ENCODE measurements around the gene HS1BP3.

HS1BP3 gene

GRCh38 chr2:20593072-20594034 is 57.5 kb downstream of the HS1BP3 start:
- Histone ChIP-seq H3K27me3 (ENCODE audit: insufficient read depth, low read depth) (no peaks in the 10 kb centered on the region), H3K36me3 (ENCODE audit: insufficient read depth) (no peaks in the 10 kb centered on the region), H3K79me2 (ENCODE audit: insufficient read depth, low read depth) (no peaks in the 10 kb centered on the region), H2AFZ (ENCODE audit: low read depth) (no peak overlapping the region), H3K4me2 (no peak overlapping the region), H3K4me3 (IDR thresholded peaks at IDR 0.05; ENCODE audit: insufficient read depth, low read depth, low read length) (no peak overlapping the region), H3K4me1 (ENCODE audit: low read depth, poor library complexity, severe bottlenecking) (peaks cover 17% of the 10 kb centered on the region), H3K9ac (no peak overlapping the region), H3K27ac (no peak overlapping the region), H4K20me1 (ENCODE audit: insufficient read depth) (no peaks in the 10 kb centered on the region)
- TF ChIP-seq CTCF (conservative IDR thresholded peaks at IDR 0.05; ENCODE audit: low read depth, low read length) = no peak

GRCh38 chr2:20592106-20593071 is 58.5 kb downstream of the HS1BP3 start:
- no peak overlapping the region for H3K4me2 ChIP-seq
- no peak overlapping the region for H3K9ac ChIP-seq
- TF ChIP-seq CTCF (conservative IDR thresholded peaks at IDR 0.05; ENCODE audit: low read depth, low read length) = no peak
- H3K4me1 ChIP-seq (ENCODE audit: low read depth, poor library complexity, severe bottlenecking) = peaks cover 17% of the 10 kb centered on the region
- H3K27ac ChIP-seq = no peak overlapping the region
- H3K4me3 ChIP-seq (IDR thresholded peaks at IDR 0.05; ENCODE audit: insufficient read depth, low read depth, low read length) = no peak overlapping the region
- no peaks in the 10 kb centered on the region for H4K20me1 ChIP-seq (ENCODE audit: insufficient read depth)
- no peaks in the 10 kb centered on the region for H3K27me3 ChIP-seq (ENCODE audit: insufficient read depth, low read depth)
- H3K79me2 ChIP-seq (ENCODE audit: insufficient read depth, low read depth) = no peaks in the 10 kb centered on the region
- H3K36me3 ChIP-seq (ENCODE audit: insufficient read depth) = no peaks in the 10 kb centered on the region
- H2AFZ ChIP-seq (ENCODE audit: low read depth) = no peak overlapping the region

GRCh38 chr2:20590704-20591515 is 60.0 kb downstream of the HS1BP3 start:
- H3K27ac ChIP-seq = no peak overlapping the region
- no peaks in the 10 kb centered on the region for H3K36me3 ChIP-seq (ENCODE audit: insufficient read depth)
- no peaks in the 10 kb centered on the region for H4K20me1 ChIP-seq (ENCODE audit: insufficient read depth)
- H3K4me2 ChIP-seq = no peak overlapping the region
- no peak for TF ChIP-seq CTCF (conservative IDR thresholded peaks at IDR 0.05; ENCODE audit: low read depth, low read length)
- no peak overlapping the region for H3K9ac ChIP-seq
- peaks cover 13% of the 10 kb centered on the region for H3K4me1 ChIP-seq (ENCODE audit: low read depth, poor library complexity, severe bottlenecking)
- no peak overlapping the region for H3K4me3 ChIP-seq (IDR thresholded peaks at IDR 0.05; ENCODE audit: insufficient read depth, low read depth, low read length)
- H3K79me2 ChIP-seq (ENCODE audit: insufficient read depth, low read depth) = no peaks in the 10 kb centered on the region
- H3K27me3 ChIP-seq (ENCODE audit: insufficient read depth, low read depth) = no peaks in the 10 kb centered on the region
- no peak overlapping the region for H2AFZ ChIP-seq (ENCODE audit: low read depth)

Measured in KMS-11 (cell line).